GM21529 (cell line): ENCODE measurements around the gene SOWAHA.

Source experiments
- ATAC-seq: cut with Tn5 transposase; IDR thresholded peaks from one replicate; pipeline ENCODE4 v1.9.1; 2021; ENCODE audit not compliant: unreplicated experiment

Gene SOWAHA

DNA sequence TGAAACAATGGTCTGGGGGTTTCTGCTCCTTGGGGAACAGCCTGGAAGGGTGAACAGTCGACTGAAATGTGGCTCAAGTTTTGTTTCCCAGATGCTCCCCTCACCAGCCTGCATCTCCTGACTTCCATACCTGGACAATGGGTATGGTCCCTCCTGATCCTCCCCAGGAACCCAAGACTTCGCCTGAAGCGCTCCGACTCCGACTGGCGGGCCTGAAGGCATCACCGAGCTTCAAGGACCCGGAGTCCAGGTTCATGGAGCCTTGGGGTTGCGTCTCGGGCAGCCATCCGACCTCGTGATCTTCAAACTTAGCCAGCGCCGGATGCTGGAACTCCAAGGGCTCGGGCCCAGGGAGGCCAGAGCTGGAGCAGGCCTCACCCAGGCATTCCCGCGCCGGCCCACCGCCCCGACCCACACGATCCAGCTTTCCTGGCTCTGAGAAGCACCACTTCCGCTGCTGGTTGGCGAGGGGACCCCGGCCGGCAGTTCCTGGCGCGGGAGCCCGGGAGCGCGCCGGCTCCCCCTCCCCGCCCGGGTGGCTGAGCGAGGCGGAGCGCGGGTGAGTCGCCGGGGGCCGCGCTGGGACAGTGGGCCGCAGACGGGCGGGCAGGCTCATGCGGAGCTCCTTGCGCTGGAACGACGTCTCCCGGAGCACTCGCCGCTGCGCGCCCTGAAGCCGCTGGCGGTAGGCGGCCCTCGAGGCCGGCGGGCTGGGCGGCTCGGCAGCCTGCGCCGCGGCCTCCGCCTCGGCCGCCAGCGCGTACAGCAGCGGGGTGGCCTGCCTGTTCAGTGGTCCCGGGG lies 12.1 kb downstream of the SOWAHA start:
- no peak for ATAC-seq

DNA sequence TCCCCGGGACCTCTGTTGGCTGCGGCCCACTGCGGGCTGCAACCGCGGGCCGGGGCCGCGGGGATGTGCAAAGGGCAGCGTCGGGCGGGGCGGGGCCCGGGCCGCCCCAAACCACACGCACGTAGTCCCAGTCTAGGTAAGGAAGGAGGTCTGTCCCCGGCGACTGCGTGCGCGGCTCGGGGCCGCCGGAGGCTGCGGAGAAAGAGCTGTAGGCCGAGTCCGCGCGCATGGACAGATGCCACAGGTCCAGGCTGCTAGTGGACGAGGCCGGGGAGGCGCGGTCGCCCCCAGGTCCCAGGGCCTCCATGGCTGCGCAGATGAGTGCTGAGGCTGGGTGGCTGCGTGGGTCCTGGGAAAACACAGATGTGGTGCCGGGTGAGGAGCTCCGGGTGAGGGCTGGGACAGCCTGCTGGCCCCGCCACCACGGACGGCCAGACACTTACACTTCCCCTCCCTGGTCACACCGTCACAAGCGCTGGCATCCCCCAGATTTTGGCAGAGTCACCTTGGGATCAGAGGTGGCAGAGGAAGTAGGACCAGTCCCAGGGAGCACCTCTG lies 12.8 kb downstream of the SOWAHA start:
- ATAC-seq, result no peak

DNA sequence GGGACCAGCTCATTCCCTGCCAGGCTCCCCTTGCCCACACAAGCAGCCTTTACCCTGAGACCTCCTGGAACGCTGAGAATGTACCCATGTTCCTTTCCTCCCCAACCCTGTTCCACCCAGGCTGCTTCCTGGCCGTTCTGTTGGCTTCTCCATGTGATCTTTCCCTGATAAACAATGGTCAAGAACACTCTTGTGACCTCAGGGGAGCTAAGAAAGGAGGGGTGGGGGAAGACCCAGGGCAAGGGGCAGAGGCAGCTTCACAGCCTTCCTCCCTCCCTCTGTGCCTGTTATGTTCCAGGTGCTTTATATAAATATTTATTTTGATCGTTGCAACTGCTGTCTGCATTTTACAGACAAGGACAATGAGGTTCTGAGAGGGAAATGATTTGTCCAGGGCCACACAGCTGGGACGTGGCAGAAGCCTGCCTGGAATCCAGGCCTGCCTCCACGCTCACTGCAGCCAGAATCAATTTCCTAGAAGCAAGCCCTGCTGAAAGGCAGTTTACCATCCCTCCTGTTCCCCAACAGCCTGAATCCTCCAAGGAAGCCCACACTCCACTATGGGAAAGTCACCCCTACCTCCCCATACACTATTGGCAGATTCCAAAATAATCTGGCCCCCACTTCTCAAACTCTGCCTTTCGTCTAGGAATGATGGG lies 13.5 kb downstream of the SOWAHA start:
- ATAC-seq, result no peak

DNA sequence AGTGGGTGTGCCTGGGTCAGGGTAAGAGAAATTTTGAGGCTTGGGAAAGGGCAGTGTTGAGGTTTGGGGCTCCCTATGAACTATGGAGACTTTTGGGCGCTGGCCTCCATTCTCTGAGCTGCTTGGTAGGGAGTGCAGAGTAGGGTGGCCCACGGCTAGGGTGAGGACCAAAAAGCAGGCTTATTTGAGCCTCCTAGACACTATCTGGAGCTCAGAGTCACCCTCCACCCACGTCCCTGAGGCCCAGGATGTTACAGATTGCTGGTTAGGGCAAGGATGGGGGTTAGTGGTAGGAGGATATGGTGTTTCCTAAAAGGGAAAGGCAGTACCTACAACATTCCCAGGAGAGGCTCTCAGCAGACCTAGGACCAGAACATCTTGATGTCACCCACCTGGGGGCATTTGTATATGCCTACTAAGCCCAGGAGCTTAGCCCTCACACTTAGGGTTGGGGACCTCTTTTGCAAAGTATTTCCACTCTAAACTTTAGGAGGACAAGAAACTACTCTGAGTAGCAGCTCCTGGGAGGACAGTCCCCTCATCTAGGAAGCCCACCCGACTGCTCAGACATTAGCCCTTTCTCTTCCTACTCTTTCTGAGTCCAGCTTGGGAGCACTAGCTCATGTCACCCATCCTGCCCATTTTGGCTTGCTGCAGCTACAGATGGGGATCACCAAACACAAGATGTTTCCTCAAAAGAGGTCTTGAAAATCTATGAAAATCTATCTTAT lies 15.0 kb downstream of the SOWAHA start:
- no peak for ATAC-seq

DNA sequence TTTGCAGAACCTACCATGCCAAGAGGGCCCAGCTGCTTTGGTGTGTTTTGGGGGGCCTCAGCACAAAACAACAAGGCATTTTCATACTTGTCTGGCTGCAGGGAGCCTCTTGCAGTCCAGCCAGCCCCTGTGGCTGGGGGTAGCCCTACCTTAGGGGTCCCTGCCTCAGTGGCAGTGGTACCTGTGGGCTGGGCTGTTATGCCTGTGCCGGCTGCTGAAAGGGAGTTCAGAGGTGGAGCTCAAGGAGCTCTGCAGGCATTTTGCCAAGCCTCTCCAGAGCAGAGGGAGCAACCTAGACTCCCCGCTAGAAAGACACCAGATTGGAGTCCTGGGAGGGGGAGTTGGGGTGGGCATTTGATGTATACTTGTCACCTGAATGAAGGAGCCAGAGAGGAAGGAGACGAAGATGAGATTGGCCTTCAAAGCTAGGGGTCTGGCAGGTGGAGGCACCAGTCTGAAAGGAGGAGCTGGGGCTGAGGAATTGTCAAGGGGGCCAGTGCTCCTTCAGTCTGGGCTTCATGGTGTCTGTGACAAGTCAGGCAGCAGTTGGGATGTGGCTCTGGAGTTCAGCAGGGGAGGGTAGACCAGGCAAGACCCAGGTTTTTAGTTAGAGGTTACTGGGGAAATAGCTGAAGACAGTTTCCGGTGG lies 15.9 kb downstream of the SOWAHA start:
- ATAC-seq, result no peak

DNA sequence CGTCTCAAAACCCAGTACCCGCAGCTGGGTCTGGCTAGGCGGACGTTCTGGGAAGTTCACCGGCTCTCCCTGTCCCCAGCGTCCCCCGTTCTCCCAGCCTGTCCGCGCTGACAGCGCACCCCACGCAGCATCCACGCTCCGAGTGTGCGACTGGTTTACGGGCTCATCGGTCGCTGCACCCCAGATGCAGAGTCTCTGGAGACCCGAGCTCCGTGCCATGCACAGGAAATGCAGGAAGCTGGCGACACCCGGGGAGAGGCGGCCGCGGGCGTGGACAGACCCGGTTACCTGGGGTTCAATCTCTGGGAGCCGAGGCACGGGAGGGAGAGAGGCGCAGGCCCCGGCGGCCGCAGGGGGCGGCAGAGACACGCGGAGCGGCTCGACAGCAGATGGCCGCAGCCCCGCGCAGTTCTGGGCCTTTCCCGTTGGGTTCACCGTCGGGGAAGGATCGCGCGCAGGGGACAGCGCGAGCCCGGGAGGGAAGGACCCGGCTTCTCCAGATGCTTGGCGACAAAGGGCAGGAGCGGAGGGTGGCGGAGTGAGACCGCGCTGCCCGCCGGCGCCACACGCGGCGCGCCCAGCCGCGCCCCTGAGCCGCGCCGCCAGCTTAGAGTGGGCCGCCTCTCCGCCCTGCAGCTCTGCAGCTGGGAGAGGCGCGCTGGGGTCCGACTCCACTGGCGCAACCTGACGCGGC lies 16.8 kb downstream of the SOWAHA start:
- peak; percentile 80 for ATAC-seq

DNA sequence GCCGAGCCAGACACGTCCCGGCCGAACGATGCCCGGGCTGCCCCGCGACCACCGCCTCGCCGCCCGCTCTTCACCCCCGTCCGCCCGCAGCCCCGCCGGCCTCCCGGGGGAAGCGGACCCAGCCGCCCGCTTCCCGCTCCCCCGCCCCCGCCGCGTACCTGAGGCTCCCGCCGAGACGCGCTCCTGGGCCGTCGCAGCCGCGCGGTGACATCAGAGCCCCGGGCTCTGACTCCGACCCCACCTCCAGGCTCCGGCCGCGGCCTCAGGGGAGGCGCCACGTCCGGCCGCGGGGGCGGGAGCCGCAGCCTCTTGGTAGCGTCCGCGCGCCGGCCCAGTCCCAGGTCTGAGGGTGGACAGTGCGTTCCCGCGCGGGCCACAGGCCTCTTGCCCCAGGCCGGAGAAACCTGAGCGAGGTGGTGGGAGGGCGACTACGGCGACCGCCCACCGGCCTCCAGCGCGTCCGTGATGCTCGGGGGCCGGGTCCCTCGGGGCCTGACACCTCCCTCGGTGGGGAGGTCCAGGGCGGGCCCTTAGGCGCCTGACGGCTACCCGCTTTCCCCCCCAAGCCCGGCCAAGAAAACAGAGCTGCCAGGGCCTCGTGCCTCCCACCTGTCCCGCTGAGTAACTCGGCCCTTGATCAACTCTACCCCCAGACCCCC lies 17.5 kb downstream of the SOWAHA start, which contains the start of gene SHROOM1:
SHROOM1 (minus strand) TSS at position 212 of the 659 bp plus-strand sequence. CDS start 4,507 bp downstream, outside the sequence.
- ATAC-seq, result peak; percentile 74

DNA sequence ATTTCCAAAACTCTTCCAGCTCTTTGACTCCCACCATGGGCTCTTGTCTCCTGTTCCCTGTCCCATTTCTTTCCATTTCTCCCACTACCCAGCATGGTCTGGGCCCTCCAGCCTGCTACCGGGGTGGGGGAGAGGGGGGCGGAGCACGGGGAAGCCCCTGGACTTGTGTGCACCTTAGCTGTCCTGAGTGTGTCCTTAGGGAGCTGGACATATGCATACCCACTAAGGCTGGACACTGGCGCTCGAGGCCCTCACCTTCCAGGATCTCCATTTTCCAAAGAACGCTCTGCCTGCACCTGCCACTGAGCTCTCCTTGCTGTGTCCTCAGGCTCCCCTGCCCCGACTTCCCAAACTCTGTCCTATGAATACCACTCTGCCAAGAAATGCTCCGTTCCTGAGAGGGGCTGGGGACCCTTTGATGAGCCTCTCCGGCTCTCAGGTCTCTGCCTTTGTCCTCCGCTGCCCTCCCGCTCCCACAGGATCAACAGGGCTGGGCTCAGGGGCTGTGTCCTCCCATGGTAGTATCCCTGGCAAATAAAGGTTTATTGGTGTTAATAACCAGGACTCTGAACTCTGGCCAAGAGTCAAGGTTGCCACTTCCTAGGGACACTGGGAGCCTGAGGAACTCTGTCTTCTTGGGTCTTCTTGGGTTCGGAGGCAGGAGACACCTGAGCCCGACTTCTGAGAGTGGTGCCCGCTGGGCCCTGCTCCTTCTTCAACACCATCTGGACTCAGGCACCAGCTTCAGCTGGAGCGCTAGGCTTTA lies 18.2 kb downstream of the SOWAHA start:
- ATAC-seq, result no peak

DNA sequence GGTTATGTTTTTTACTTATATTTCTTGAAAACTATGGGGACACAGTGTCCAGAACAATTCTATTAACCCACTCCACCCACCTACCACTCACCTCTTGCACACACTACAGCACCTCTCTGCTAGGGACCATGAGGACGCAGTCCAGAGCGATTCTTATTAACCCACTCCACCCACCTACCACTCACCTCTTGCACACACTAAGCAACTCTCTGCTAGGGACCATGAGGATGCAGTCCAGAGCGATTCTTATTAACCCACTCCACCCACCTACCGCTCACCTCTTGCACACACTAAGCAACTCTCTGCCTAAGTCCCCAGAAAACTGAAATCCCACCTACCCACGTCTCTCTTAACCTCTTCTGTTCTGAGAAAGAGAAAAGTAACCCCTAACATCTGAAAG lies 19.5 kb downstream of the SOWAHA start:
- ATAC-seq, result no peak

DNA sequence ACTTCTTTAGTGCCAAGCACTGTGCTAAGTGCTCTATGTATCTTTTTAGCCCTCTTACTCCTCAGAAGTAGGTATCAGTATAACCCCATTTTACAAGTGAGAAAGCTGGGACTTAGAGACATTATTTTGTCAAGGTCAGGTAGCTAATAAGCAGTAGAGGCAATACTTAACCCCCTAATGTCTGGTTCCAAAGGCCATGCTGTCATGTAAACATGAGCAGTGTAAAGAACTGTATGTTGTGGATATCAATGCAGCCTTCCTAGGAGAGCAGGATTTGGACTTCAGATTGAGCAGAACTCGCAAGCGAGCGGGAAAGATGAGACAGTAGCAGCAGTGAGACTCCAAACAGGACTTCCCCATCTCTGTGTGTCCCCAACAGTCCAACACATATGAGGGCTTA lies 21.0 kb downstream of the SOWAHA start:
- ATAC-seq, result no peak

DNA sequence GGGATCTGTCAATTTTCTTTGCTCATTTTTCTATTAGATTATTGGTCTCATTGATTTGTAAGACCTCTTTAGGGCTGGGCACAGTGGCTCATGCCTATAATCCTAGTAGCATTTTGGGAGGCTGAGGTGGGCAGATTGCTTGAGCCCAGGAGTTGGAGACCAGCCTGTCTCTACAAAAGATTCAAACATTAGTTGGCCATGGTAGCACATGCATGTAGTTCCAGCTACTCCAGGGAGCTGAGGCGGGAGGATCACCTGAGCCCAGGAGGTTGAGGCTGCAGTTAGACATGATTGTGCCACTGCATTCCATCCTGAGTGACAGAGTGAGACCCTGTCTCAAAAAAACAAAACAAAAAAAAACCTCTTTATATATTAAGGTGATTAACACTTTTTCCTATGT lies 23.8 kb downstream of the SOWAHA start:
- no peak for ATAC-seq

DNA sequence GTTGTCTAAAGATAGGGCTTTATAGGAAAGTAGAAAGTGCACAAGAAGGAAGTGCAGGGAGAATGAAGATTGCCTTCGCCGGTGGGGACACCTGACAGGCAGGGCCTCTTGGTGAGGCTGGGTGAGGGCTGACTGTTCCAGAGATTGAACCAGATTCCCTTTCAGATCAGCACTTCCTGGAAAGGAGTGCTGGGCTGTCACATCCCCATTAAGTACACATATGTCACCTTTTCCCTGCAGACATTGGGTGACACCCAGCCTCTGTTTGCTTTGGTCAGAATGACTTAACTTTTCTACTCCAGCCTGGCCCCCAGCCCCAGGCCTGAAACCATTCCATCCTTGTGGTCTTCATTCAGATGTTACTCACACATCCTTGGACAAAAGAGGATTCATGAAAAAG lies 24.8 kb downstream of the SOWAHA start:
- no peak for ATAC-seq

DNA sequence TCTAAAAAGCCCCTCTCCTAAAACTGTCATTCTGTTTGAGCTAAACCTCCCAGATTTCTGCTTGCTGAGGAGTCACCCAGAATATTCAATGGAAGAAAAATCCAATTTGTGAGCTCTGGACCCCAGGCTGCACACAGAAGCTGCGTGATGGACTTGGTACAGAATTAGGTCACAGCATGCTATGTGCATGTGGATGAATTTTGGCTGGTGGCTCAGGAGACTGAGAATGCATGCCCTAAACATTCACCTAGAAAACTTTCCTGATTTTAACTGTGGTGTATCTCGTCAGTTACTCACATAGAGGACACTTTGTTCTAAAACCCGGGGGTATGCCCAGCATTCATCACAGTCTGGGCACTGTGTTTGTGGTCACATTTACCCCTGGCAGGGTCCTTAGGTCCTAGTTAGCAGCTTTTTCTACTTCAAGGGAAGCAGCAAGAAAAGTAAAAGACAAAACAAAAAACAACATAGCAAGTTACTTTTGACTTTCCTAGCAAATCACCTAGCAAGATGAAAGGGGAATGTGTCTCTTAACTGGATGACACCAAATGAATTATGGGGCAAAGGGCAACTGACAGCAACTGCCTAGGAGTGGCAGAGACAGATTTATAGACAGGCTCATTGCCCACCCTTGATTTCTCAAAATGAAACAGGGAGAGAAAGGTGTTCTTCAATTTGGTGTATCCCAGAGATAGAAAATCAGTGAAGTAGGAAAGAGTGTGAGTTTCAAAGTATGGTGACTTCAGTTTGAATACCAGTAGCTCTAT lies 25.6 kb downstream of the SOWAHA start:
- ATAC-seq, result no peak

DNA sequence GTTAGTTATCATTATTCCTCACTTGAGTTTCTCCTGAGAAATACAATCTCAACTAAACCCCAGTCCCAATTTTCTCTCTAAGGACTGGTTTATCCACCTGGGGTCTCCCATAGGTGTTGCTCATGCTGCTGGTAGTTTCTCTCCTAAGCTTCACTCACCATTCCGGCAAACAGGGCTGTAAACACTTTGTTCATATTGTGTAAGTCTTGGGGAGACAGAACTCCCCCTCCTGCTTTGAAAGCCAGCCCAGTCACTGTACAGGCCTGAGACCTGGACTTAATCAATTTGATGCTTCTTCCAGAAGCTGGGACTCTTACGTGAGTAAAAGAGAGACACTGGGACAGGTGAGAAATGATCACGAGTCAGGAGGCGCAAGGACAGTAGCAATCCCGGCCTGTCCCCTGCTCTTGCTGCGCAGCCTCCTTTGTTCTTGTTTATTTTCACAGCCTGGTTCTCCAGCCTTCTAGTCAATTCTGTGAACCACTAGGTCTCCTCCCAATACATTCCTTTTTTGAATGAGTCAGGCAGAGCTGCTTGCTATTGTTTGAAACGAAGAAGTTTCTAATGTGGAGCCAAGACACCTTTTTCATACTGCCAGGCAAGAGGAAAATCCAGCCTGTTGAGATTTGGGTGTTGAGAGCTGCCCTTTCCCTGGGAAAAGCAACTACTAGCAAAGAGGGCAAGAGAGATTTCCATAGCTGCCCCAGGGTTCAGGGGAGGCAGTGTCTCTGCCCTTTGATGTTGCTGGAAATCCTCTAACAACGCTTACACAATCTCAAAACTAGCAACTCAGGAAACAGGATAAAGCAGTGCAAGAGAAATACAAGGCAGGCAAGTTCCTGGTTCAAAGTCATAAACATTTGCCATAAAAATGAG lies 26.6 kb downstream of the SOWAHA start:
- no peak for ATAC-seq

DNA sequence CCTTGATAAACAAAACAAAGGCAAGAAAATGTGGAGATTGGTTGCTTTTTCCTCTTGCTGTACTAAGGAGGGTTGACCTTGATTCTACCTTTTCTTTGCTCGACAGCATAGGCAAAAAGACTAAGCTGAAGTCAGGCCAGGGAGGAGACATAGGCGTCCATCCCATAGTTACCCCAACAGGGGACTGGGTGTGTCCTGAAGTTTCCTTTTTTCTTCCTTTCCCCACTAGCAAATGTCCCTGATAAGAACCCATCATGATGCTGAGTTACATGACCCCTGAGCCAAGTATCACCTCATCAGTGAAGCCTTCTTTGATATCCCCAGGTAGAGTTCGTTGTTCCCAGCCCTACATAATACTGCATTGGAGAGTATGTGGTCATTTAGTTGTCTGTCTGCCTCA lies 27.2 kb downstream of the SOWAHA start:
- no peak for ATAC-seq

DNA sequence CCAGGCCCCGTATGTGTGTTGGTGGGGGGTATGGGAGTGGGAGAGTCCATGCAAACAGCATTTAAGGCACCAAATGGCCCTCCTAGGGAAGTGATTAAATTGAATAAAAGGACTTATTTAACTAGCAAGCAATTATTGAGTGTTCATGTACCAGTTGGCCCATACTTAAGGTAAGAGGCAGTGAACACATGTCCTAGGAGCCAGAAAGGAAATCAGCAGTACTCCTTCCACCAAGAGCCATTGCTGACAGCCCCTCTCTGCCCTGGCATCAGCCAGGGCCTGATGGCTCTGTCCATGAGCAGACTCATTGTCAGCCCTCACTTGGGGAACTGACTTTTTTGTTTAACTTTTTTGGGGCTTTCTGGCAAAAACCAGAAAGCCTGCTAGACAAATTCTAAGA lies 27.8 kb downstream of the SOWAHA start:
- ATAC-seq, result no peak

DNA sequence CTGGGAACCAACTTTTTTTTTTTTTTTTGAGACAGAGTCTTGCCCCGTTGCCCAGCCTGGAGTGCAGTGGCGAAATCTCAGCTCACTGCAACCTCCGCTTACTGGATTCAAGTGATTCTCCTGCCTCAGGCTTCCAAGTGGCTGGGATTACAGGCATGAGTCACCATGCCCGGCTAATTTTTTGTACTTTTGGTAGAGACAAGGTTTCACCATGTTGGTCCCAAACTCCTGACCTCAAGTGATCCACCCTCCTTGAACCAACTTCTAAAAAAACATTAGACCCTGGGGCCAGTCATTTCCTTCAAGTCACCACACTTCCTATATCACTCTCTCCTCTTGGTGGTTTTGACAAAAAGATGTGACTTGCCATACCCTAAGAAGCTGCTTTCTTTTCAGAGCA lies 28.2 kb downstream of the SOWAHA start:
- ATAC-seq, result no peak
